ENCODE data around the gene CEMIP2.

DNA sequence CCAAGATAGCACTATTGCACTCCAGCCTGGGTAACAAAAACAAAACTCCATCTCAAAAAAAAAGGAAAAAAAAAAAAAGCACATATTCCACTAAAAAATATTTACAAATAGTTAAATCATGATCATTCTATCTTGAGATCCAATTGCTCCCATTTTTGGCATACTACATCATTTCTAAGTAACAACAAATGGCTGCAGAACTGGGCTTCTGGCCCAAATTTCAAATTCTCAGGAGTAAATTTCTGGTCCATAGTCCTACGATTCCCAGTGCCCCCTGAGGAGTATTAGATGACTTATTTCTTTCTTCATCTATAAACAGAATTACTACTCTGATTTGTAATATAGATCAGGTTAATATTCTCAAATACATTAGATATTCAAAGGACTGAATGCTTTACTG, 62.1 kb downstream of the CEMIP2 start:
- TF ChIP-seq, protein P1, sequence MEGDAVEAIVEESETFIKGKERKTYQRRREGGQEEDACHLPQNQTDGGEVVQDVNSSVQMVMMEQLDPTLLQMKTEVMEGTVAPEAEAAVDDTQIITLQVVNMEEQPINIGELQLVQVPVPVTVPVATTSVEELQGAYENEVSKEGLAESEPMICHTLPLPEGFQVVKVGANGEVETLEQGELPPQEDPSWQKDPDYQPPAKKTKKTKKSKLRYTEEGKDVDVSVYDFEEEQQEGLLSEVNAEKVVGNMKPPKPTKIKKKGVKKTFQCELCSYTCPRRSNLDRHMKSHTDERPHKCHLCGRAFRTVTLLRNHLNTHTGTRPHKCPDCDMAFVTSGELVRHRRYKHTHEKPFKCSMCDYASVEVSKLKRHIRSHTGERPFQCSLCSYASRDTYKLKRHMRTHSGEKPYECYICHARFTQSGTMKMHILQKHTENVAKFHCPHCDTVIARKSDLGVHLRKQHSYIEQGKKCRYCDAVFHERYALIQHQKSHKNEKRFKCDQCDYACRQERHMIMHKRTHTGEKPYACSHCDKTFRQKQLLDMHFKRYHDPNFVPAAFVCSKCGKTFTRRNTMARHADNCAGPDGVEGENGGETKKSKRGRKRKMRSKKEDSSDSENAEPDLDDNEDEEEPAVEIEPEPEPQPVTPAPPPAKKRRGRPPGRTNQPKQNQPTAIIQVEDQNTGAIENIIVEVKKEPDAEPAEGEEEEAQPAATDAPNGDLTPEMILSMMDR (IDR thresholded peaks at IDR 0.05), result no peak
- no peak for TF ChIP-seq POLR2A (IDR thresholded peaks at IDR 0.05)
- TF ChIP-seq POLR2AphosphoS5 (IDR thresholded peaks at IDR 0.05), result no peak
